HL-60/S4 (cell line): ENCODE data around the gene DNAH6.

Experiments used
- in situ Hi-C: fragments of 300-500 bp; cut with MboI; formaldehyde crosslinking; loops from 2 replicates; pipeline ENCODE4 v1.14.3; 2022; ENCODE audit warnings: low sequenced_read_pairs

DNAH6 gene

GRCh38 chr2:84858937-84859336 is 342.6 kb downstream of the DNAH6 start:
- in situ Hi-C loops: no loop called here

GRCh38 chr2:84861539-84861938 is 345.2 kb downstream of the DNAH6 start:
- in situ Hi-C loops: loop anchor here (10.0 kb wide), 1 partner anchor 367 kb away; no protein-coding TSS in a partner anchor

DNA sequence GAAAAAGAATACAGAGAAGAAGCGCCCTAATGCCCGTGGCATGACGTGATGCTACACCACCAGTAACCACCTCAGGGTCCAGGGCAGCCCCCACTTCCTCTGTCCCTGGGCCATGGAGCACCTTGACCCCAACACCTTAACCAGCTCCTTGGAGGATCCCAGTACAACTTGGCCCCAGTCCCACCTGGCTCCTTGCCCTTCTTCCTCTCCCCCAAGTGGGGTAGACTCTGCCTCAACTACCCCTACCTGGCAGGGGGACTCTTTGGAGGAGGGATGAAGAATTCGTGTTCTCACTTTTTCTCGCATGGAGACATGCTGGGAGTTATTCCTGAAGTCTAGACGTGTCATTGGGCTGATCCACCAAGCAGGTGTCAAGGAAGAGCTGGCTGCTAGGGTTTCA is 345.7 kb downstream of the DNAH6 start:
- in situ Hi-C loops: loop anchor here (10.0 kb wide), 1 partner anchor 367 kb away; no protein-coding TSS in a partner anchor

- in situ Hi-C loops: loop anchor here (10.0 kb wide), 1 partner anchor 370 kb away; no protein-coding TSS in a partner anchor
These were observed 349.0 kb downstream of the DNAH6 start for GRCh38 chr2:84865181-84865783.

- in situ Hi-C loops: loop anchor here (10.0 kb wide), 1 partner anchor 371 kb away; no protein-coding TSS in a partner anchor
These were observed 349.8 kb downstream of the DNAH6 start for GRCh38 chr2:84866122-84866521.

GRCh38 chr2:84868327-84868726 is 352.0 kb downstream of the DNAH6 start:
- in situ Hi-C loops: loop anchor here (10.0 kb wide), 1 partner anchor 374 kb away; no protein-coding TSS in a partner anchor
